Measurements from ENCODE around the gene PTPRK. TPM values are rescaled to one million over a fixed set of nuclear protein-coding genes. Genes with fewer than 3 reads are reported as not detected.

Gene PTPRK
- total and polyA plus RNA-seq, 2 experiments from 2014 or later: 26.9 to 56.4 TPM

DNA sequence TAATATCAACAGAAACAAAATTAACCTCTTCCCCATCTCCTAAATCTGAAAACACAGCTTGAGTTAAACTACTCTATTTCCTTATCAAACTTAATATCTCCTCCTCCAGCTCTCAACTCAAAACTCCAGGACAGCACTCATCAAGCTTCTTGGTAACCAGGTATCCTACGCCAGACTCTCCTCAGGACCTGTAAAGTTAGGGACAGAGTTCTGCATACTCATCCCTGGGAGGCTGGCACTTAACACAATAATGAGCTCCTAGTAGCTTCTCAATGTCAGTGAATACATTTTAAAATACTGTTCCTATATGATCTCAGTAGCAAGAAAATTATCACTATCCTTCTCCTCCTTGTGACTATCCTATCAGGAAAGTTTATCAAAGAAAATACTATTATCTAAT is 240.3 kb downstream of the PTPRK start:
- DNase-seq (ENCODE audit: low spot score) (peak; percentile 37), ATAC-seq (peak; percentile 81)
- Histone ChIP-seq H3K79me2 (replicated peaks; ENCODE audit: insufficient read depth) (no peaks in the 10 kb centered on the region), H3K36me3 (ENCODE audit: insufficient read depth) (no peaks in the 10 kb centered on the region), H3K27ac (ENCODE audit: low read depth) (no peak overlapping the region), H3K4me3 (no peak overlapping the region), H3K9me2 (ENCODE audit: insufficient read depth) (no peaks in the 10 kb centered on the region), H3K4me1 (ENCODE audit: insufficient read depth) (peaks cover 51% of the 10 kb centered on the region), H3K4me2 (no peak overlapping the region), H2AFZ (no peak overlapping the region), H4K20me1 (replicated peaks; ENCODE audit: insufficient read depth) (peaks cover 3% of the 10 kb centered on the region), H3F3A (replicated peaks; ENCODE audit: low read depth) (no peaks in the 10 kb centered on the region), H3K27me3 (ENCODE audit: insufficient read depth) (no peaks in the 10 kb centered on the region)
- Mint-ChIP-seq H3K36me3 (ENCODE audit: low read depth) (no peaks in the 10 kb centered on the region), H3K4me3 (no peak overlapping the region; the same call in 2 of the 3 replicates), H3K27me3 (ENCODE audit: insufficient read depth, low read depth, poor library complexity) (peaks cover 1% of the 10 kb centered on the region), H3K9me3 (no peaks in the 10 kb centered on the region), H3K27ac (no peak overlapping the region), H3K4me1 (peaks cover 39% of the 10 kb centered on the region)
- TF ChIP-seq EZH2phosphoT487 (IDR thresholded peaks at IDR 0.05; ENCODE audit: unreplicated experiment) (no peak), ZNF331 (CRISPR knock-in tag; IDR thresholded peaks at IDR 0.05; ENCODE audit: low read depth) (no peak), NANOG (IDR thresholded peaks at IDR 0.05; ENCODE audit: borderline replicate concordance) (no peak), EZH2 (IDR thresholded peaks at IDR 0.05; ENCODE audit: low read depth, unreplicated experiment) (no peak), POLR2AphosphoS5 (IDR thresholded peaks at IDR 0.05; ENCODE audit: low read depth) (no peak), ZNF114 (CRISPR knock-in tag; IDR thresholded peaks at IDR 0.05) (no peak), STAT1 (IDR thresholded peaks at IDR 0.05; ENCODE audit: unreplicated experiment) (no peak), JUNB (IDR thresholded peaks at IDR 0.05; ENCODE audit: unreplicated experiment) (no peak), CREB1 (CRISPR knock-in tag; IDR thresholded peaks at IDR 0.05; ENCODE audit: low read depth) (no peak)
- TF ChIP-seq, protein P1, sequence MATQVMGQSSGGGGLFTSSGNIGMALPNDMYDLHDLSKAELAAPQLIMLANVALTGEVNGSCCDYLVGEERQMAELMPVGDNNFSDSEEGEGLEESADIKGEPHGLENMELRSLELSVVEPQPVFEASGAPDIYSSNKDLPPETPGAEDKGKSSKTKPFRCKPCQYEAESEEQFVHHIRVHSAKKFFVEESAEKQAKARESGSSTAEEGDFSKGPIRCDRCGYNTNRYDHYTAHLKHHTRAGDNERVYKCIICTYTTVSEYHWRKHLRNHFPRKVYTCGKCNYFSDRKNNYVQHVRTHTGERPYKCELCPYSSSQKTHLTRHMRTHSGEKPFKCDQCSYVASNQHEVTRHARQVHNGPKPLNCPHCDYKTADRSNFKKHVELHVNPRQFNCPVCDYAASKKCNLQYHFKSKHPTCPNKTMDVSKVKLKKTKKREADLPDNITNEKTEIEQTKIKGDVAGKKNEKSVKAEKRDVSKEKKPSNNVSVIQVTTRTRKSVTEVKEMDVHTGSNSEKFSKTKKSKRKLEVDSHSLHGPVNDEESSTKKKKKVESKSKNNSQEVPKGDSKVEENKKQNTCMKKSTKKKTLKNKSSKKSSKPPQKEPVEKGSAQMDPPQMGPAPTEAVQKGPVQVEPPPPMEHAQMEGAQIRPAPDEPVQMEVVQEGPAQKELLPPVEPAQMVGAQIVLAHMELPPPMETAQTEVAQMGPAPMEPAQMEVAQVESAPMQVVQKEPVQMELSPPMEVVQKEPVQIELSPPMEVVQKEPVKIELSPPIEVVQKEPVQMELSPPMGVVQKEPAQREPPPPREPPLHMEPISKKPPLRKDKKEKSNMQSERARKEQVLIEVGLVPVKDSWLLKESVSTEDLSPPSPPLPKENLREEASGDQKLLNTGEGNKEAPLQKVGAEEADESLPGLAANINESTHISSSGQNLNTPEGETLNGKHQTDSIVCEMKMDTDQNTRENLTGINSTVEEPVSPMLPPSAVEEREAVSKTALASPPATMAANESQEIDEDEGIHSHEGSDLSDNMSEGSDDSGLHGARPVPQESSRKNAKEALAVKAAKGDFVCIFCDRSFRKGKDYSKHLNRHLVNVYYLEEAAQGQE (IDR thresholded peaks at IDR 0.05; ENCODE audit: unreplicated experiment): no peak
- TF ChIP-seq, protein P2, sequence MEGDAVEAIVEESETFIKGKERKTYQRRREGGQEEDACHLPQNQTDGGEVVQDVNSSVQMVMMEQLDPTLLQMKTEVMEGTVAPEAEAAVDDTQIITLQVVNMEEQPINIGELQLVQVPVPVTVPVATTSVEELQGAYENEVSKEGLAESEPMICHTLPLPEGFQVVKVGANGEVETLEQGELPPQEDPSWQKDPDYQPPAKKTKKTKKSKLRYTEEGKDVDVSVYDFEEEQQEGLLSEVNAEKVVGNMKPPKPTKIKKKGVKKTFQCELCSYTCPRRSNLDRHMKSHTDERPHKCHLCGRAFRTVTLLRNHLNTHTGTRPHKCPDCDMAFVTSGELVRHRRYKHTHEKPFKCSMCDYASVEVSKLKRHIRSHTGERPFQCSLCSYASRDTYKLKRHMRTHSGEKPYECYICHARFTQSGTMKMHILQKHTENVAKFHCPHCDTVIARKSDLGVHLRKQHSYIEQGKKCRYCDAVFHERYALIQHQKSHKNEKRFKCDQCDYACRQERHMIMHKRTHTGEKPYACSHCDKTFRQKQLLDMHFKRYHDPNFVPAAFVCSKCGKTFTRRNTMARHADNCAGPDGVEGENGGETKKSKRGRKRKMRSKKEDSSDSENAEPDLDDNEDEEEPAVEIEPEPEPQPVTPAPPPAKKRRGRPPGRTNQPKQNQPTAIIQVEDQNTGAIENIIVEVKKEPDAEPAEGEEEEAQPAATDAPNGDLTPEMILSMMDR (conservative IDR thresholded peaks at IDR 0.05; ENCODE audit: low read depth in 2 of 2): no peak
- TF ChIP-seq, protein P3, sequence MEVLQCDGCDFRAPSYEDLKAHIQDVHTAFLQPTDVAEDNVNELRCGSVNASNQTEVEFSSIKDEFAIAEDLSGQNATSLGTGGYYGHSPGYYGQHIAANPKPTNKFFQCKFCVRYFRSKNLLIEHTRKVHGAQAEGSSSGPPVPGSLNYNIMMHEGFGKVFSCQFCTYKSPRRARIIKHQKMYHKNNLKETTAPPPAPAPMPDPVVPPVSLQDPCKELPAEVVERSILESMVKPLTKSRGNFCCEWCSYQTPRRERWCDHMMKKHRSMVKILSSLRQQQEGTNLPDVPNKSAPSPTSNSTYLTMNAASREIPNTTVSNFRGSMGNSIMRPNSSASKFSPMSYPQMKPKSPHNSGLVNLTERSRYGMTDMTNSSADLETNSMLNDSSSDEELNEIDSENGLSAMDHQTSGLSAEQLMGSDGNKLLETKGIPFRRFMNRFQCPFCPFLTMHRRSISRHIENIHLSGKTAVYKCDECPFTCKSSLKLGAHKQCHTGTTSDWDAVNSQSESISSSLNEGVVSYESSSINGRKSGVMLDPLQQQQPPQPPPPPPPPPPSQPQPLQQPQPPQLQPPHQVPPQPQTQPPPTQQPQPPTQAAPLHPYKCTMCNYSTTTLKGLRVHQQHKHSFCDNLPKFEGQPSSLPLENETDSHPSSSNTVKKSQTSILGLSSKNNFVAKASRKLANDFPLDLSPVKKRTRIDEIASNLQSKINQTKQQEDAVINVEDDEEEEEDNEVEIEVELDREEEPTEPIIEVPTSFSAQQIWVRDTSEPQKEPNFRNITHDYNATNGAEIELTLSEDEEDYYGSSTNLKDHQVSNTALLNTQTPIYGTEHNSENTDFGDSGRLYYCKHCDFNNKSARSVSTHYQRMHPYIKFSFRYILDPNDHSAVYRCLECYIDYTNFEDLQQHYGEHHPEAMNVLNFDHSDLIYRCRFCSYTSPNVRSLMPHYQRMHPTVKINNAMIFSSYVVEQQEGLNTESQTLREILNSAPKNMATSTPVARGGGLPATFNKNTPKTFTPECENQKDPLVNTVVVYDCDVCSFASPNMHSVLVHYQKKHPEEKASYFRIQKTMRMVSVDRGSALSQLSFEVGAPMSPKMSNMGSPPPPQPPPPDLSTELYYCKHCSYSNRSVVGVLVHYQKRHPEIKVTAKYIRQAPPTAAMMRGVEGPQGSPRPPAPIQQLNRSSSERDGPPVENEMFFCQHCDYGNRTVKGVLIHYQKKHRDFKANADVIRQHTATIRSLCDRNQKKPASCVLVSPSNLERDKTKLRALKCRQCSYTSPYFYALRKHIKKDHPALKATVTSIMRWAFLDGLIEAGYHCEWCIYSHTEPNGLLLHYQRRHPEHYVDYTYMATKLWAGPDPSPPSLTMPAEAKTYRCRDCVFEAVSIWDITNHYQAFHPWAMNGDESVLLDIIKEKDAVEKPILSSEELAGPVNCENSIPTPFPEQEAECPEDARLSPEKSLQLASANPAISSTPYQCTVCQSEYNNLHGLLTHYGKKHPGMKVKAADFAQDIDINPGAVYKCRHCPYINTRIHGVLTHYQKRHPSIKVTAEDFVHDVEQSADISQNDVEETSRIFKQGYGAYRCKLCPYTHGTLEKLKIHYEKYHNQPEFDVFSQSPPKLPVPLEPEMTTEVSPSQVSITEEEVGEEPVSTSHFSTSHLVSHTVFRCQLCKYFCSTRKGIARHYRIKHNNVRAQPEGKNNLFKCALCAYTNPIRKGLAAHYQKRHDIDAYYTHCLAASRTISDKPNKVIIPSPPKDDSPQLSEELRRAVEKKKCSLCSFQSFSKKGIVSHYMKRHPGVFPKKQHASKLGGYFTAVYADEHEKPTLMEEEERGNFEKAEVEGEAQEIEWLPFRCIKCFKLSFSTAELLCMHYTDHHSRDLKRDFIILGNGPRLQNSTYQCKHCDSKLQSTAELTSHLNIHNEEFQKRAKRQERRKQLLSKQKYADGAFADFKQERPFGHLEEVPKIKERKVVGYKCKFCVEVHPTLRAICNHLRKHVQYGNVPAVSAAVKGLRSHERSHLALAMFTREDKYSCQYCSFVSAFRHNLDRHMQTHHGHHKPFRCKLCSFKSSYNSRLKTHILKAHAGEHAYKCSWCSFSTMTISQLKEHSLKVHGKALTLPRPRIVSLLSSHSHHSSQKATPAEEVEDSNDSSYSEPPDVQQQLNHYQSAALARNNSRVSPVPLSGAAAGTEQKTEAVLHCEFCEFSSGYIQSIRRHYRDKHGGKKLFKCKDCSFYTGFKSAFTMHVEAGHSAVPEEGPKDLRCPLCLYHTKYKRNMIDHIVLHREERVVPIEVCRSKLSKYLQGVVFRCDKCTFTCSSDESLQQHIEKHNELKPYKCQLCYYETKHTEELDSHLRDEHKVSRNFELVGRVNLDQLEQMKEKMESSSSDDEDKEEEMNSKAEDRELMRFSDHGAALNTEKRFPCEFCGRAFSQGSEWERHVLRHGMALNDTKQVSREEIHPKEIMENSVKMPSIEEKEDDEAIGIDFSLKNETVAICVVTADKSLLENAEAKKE (CRISPR knock-in tag; IDR thresholded peaks at IDR 0.05): no peak
- TF ChIP-seq, protein P4, sequence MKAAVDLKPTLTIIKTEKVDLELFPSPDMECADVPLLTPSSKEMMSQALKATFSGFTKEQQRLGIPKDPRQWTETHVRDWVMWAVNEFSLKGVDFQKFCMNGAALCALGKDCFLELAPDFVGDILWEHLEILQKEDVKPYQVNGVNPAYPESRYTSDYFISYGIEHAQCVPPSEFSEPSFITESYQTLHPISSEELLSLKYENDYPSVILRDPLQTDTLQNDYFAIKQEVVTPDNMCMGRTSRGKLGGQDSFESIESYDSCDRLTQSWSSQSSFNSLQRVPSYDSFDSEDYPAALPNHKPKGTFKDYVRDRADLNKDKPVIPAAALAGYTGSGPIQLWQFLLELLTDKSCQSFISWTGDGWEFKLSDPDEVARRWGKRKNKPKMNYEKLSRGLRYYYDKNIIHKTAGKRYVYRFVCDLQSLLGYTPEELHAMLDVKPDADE (IDR thresholded peaks at IDR 0.05): no peak
